Loucy (cell line): Measurements from ENCODE around the gene CFAP410.
A peak's percentile ranks its signal among the peaks of the same experiment; 100 is the strongest.

Experiments
- H2AFZ ChIP-seq: fragments of 200-600 bp; sonication (generic); 2 replicates; pipeline ENCODE4 v1.6.0; 2016; ENCODE audit warnings: antibody characterized with exemption, mild to moderate bottlenecking, low read length, moderate library complexity
- H3F3A ChIP-seq: fragments of 200-600 bp; 2 replicates; pipeline ENCODE4 v1.6.0; 2016; ENCODE audit warnings: antibody characterized with exemption, low read depth, mild to moderate bottlenecking
- H3K27me3 ChIP-seq: fragments of 200-600 bp; sonication (generic); 2 replicates; pipeline ENCODE4 v1.6.1; 2014; ENCODE audit warnings: low read length, mild to moderate bottlenecking; ENCODE audit not compliant: insufficient read depth, poor library complexity, severe bottlenecking
- H3K36me3 ChIP-seq: fragments of 200-600 bp; sonication (generic); 2 replicates; pipeline ENCODE4 v1.6.1; 2016; ENCODE audit warnings: low read length; ENCODE audit not compliant: insufficient read depth
- H3K4me1 ChIP-seq: fragments of 200-600 bp; sonication (generic); 2 replicates; pipeline ENCODE4 v1.5.1; 2014; ENCODE audit warnings: low read length, mild to moderate bottlenecking; ENCODE audit not compliant: insufficient read depth, poor library complexity, severe bottlenecking
- H3K4me2 ChIP-seq: fragments of 200-600 bp; sonication (generic); 2 replicates; pipeline ENCODE4 v1.6.0; 2014; ENCODE audit warnings: antibody characterized with exemption, low read length, low read depth, mild to moderate bottlenecking; ENCODE audit not compliant: poor library complexity, severe bottlenecking
- H3K4me3 ChIP-seq: fragments of 200-600 bp; sonication (generic); 2 replicates; pipeline ENCODE4 v1.5.1; 2014; ENCODE audit warnings: low read length, mild to moderate bottlenecking, mixed read lengths; ENCODE audit not compliant: poor library complexity, severe bottlenecking
- H3K79me2 ChIP-seq: fragments of 200-600 bp; sonication (generic); 2 replicates; pipeline ENCODE4 v1.6.1; 2014; ENCODE audit warnings: low read length; ENCODE audit not compliant: insufficient read depth
- H3K9ac ChIP-seq: fragments of 200-600 bp; sonication (generic); 2 replicates; pipeline ENCODE4 v1.6.0; 2014; ENCODE audit warnings: mild to moderate bottlenecking, low read depth, low read length, moderate library complexity; ENCODE audit not compliant: poor library complexity, severe bottlenecking
- H3K9me2 ChIP-seq: fragments of 200-600 bp; sonication (generic); replicated peaks from 2 replicates; pipeline ENCODE4 v1.6.1; 2016; ENCODE audit warnings: low read depth, low read length, mixed read lengths
- H3K9me3 ChIP-seq: fragments of 200-600 bp; sonication (generic); 2 replicates; pipeline ENCODE4 v1.6.1; 2014; ENCODE audit warnings: mild to moderate bottlenecking, antibody characterized with exemption, low read length, low read depth; ENCODE audit not compliant: insufficient read depth
- H4K20me1 ChIP-seq: fragments of 200-600 bp; sonication (generic); 2 replicates; pipeline ENCODE4 v1.6.0; 2014; ENCODE audit warnings: antibody characterized with exemption, low read length, mild to moderate bottlenecking; ENCODE audit not compliant: insufficient read depth, poor library complexity, severe bottlenecking
- CTCF ChIP-seq: fragments of 200-600 bp; sonication (generic); conservative IDR thresholded peaks from 2 replicates; pipeline ENCODE4 v1.5.1; 2014; ENCODE audit warnings: mild to moderate bottlenecking, antibody characterized with exemption, low read length
- EZH2phosphoT487 ChIP-seq: fragments of 200-600 bp; IDR thresholded peaks from 2 replicates; pipeline ENCODE4 v1.6.1; 2018; ENCODE audit warnings: antibody characterized with exemption, mild to moderate bottlenecking, moderate library complexity, borderline replicate concordance

CFAP410 gene

GRCh38 chr21:44337941-44338895, 972 bp downstream of the CFAP410 start:
- H3K36me3 ChIP-seq, result no peaks in the 10 kb centered on the region
- no peaks in the 10 kb centered on the region for H4K20me1 ChIP-seq
- peak overlapping the region; percentile 66 for H3K4me3 ChIP-seq
- no peaks in the 10 kb centered on the region for H3K9me2 ChIP-seq
- TF ChIP-seq EZH2phosphoT487 (no peak), CTCF (no peak)
- H3K79me2 ChIP-seq, result no peaks in the 10 kb centered on the region
- no peak overlapping the region for H2AFZ ChIP-seq
- H3K4me1 ChIP-seq, result peaks cover 15% of the 10 kb centered on the region
- H3K4me2 ChIP-seq, result peak overlapping the region; percentile 69
- H3K9ac ChIP-seq, result peak overlapping the region; percentile 37
- no peaks in the 10 kb centered on the region for H3K27me3 ChIP-seq
- H3F3A ChIP-seq, result peaks cover 10% of the 10 kb centered on the region; the same call in 1 of the 2 replicates
- H3K9me3 ChIP-seq, result no peaks in the 10 kb centered on the region

DNA sequence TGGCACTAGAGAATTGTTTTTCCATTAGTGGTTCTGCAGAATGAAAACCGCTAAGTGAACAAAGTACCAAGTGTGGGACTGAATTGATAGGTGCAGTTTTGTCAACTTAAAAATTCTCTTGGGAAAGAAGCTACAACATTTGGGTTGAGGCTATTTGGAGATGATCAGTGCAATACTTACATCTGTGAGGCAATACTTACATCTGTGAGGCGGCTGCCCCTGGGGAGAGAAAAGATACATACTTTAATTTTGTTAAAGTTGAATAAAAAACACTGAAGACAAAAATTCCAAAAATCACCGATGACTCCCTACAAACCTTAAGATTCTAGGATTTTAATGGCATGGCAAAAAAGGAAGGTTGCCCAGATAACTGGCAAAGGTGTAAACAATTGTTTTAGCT, 1.7 kb downstream of the CFAP410 start:
- TF ChIP-seq CTCF, result no peak
- TF ChIP-seq EZH2phosphoT487, result no peak
- Histone ChIP-seq H2AFZ (no peak overlapping the region), H3K79me2 (no peaks in the 10 kb centered on the region), H3F3A (peaks cover 10% of the 10 kb centered on the region; the same call in 1 of the 2 replicates), H3K4me1 (peaks cover 15% of the 10 kb centered on the region), H3K36me3 (no peaks in the 10 kb centered on the region), H3K27me3 (no peaks in the 10 kb centered on the region), H3K9me2 (no peaks in the 10 kb centered on the region), H3K9ac (no peak overlapping the region), H3K4me3 (no peak overlapping the region), H3K4me2 (no peak overlapping the region), H3K9me3 (no peaks in the 10 kb centered on the region), H4K20me1 (no peaks in the 10 kb centered on the region)

GRCh38 chr21:44335266-44336059, 3.7 kb downstream of the CFAP410 start:
- peaks cover 10% of the 10 kb centered on the region; the same call in 1 of the 2 replicates for H3F3A ChIP-seq
- H3K9me2 ChIP-seq, result no peaks in the 10 kb centered on the region
- H3K79me2 ChIP-seq, result no peaks in the 10 kb centered on the region
- H3K27me3 ChIP-seq, result no peaks in the 10 kb centered on the region
- H3K36me3 ChIP-seq, result no peaks in the 10 kb centered on the region
- no peak overlapping the region for H2AFZ ChIP-seq
- H3K4me2 ChIP-seq, result no peak overlapping the region
- H4K20me1 ChIP-seq, result no peaks in the 10 kb centered on the region
- peaks cover 15% of the 10 kb centered on the region for H3K4me1 ChIP-seq
- H3K4me3 ChIP-seq, result no peak overlapping the region
- H3K9ac ChIP-seq, result no peak overlapping the region
- no peak for TF ChIP-seq CTCF
- no peak for TF ChIP-seq EZH2phosphoT487
- H3K9me3 ChIP-seq, result no peaks in the 10 kb centered on the region
